Osteoblast (primary cell): ENCODE data around the gene SYNGR4. TPM values are rescaled to one million over a fixed set of nuclear protein-coding genes. Genes with fewer than 3 reads are reported as not detected.

ENCODE experiments used
- DNase-seq: peaks from one replicate; pipeline ENCODE4 v3.0.0; 2011; ENCODE audit warnings: low spot score, mixed read lengths; ENCODE audit not compliant: insufficient read length; ENCODE audit errors: missing footprints
- H2AFZ ChIP-seq: 2 replicates; pipeline ENCODE4 v1.6.0; 2011; ENCODE audit warnings: mild to moderate bottlenecking, low read length
- H3K27ac ChIP-seq: 2 replicates; pipeline ENCODE4 v1.5.1; 2011; ENCODE audit warnings: mild to moderate bottlenecking, low read depth, low read length, moderate library complexity
- H3K27me3 ChIP-seq: 2 replicates; pipeline ENCODE4 v1.6.0; 2012; ENCODE audit warnings: mild to moderate bottlenecking, control low read depth, inconsistent platforms, low read length, moderate library complexity; ENCODE audit not compliant: insufficient read depth
- H3K36me3 ChIP-seq: 2 replicates; pipeline ENCODE4 v1.5.1; 2011; ENCODE audit warnings: mild to moderate bottlenecking, low read length, control low read depth, moderate library complexity; ENCODE audit not compliant: insufficient read depth
- H3K4me1 ChIP-seq: 2 replicates; pipeline ENCODE4 v1.5.1; 2011; ENCODE audit warnings: mild to moderate bottlenecking, low read length, control low read depth, moderate library complexity; ENCODE audit not compliant: insufficient read depth
- H3K4me2 ChIP-seq: 2 replicates; pipeline ENCODE4 v1.6.0; 2011; ENCODE audit warnings: mild to moderate bottlenecking, low read length; ENCODE audit not compliant: insufficient read depth
- H3K4me3 ChIP-seq: fragments of 200-600 bp; sonication (generic); 3 replicates; pipeline ENCODE4 v1.5.1; 2012; ENCODE audit warnings: mild to moderate bottlenecking, low read length, inconsistent platforms; ENCODE audit not compliant: insufficient read depth
- H3K79me2 ChIP-seq: 2 replicates; pipeline ENCODE4 v1.6.0; 2012; ENCODE audit warnings: mild to moderate bottlenecking, low read length, control low read depth, inconsistent platforms; ENCODE audit not compliant: insufficient read depth
- H3K9me3 ChIP-seq: 2 replicates; pipeline ENCODE4 v1.5.1; 2011; ENCODE audit warnings: low read depth, low read length, control low read depth
- H4K20me1 ChIP-seq: 2 replicates; pipeline ENCODE4 v1.6.0; 2012; ENCODE audit warnings: mild to moderate bottlenecking, low read length, control low read depth; ENCODE audit not compliant: insufficient read depth
- total RNA-seq: library from RNA; depleted of rRNA; stranded (reverse); fragments of >200 nt; gene quantifications from 2 replicates; pipeline ENCODE4 v1.2.3, GENCODE V29; 2012
- TF ChIP-seq, protein P1 (sequence below): IDR thresholded peaks from 2 replicates; pipeline ENCODE4 v1.5.1; 2011; ENCODE audit warnings: mild to moderate bottlenecking, low read depth, low read length, moderate library complexity; ENCODE audit errors: extremely low read depth

The SYNGR4 gene
- total RNA-seq, 1 donor = not detected

DNA sequence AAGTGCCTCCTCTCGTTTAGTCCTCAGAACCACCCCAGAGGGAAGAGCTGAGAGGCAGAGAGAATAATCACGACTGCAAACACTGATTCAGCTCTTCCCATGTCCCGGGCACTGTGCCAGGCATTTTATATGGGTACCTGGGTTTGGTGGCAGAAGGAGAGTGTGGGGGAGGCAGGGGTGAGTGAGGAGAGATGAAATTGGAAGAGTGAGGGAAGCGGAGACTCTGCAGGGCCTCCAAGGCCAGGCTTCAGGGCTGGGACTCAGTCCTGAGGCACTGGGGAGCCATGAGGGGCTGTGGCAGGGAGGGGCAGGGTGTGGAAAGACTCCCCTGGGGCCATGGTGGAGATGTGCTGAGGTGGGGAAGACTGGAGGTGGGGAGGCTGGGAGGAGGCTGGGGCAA is 8.7 kb downstream of the SYNGR4 start:
- TF ChIP-seq, protein P1, sequence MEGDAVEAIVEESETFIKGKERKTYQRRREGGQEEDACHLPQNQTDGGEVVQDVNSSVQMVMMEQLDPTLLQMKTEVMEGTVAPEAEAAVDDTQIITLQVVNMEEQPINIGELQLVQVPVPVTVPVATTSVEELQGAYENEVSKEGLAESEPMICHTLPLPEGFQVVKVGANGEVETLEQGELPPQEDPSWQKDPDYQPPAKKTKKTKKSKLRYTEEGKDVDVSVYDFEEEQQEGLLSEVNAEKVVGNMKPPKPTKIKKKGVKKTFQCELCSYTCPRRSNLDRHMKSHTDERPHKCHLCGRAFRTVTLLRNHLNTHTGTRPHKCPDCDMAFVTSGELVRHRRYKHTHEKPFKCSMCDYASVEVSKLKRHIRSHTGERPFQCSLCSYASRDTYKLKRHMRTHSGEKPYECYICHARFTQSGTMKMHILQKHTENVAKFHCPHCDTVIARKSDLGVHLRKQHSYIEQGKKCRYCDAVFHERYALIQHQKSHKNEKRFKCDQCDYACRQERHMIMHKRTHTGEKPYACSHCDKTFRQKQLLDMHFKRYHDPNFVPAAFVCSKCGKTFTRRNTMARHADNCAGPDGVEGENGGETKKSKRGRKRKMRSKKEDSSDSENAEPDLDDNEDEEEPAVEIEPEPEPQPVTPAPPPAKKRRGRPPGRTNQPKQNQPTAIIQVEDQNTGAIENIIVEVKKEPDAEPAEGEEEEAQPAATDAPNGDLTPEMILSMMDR = no peak
- H2AFZ ChIP-seq = no peak overlapping the region
- H3K36me3 ChIP-seq = no peaks in the 10 kb centered on the region
- no peaks in the 10 kb centered on the region for H3K4me1 ChIP-seq
- no peaks in the 10 kb centered on the region for H3K9me3 ChIP-seq
- no peak overlapping the region for H3K27ac ChIP-seq
- DNase-seq = no peak
- H3K4me3 ChIP-seq = no peak overlapping the region
- H3K27me3 ChIP-seq = no peaks in the 10 kb centered on the region
- H3K79me2 ChIP-seq = no peaks in the 10 kb centered on the region
- H3K4me2 ChIP-seq = no peak overlapping the region
- no peaks in the 10 kb centered on the region for H4K20me1 ChIP-seq

DNA sequence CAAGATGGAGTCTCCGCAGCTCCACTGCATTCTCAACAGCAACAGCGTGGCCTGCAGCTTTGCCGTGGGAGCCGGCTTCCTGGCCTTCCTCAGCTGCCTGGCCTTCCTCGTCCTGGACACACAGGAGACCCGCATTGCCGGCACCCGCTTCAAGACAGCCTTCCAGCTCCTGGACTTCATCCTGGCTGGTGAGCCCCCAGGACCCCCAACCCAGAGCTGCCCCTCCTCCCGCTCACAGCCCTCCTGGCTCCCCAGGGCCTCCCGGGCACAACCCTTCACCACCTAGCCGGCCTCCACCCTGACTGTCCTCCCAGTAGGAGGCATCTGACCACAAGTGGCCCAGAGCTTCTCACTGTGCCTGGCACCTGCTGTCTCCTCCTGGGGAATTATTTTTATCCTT is 9.4 kb downstream of the SYNGR4 start:
- Histone ChIP-seq H3K36me3 (no peaks in the 10 kb centered on the region), H3K27ac (no peak overlapping the region), H3K9me3 (no peaks in the 10 kb centered on the region), H3K4me3 (no peak overlapping the region), H2AFZ (no peak overlapping the region), H3K79me2 (no peaks in the 10 kb centered on the region), H3K27me3 (no peaks in the 10 kb centered on the region), H4K20me1 (no peaks in the 10 kb centered on the region), H3K4me1 (no peaks in the 10 kb centered on the region), H3K4me2 (no peak overlapping the region)
- TF ChIP-seq, protein P1 = no peak
- DNase-seq = no peak

DNA sequence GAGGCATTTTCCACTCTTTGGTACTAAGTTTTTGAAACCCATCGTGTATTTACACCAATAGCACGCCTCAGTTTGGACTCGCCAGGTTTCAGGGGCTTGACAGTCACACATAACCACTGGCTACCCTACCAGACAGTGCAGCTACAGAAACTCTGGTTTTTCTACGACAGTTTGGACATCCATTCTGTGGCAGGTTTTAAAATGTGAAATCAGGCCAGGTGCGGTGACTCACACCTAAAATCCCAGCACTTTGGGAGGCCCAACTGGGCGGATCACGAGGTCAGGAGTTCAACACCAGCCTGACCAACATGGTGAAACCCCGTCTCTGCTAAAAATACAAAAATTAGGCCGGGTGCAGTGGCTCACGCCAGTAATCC is 14.0 kb downstream of the SYNGR4 start:
- H4K20me1 ChIP-seq = peaks cover under 1% of the 10 kb centered on the region
- H3K4me2 ChIP-seq = no peak overlapping the region
- H3K4me3 ChIP-seq = no peak overlapping the region
- H3K79me2 ChIP-seq = no peaks in the 10 kb centered on the region
- peaks cover 21% of the 10 kb centered on the region for H3K36me3 ChIP-seq
- no peaks in the 10 kb centered on the region for H3K4me1 ChIP-seq
- H3K9me3 ChIP-seq = no peaks in the 10 kb centered on the region
- TF ChIP-seq, protein P1 = no peak
- no peak for DNase-seq
- H2AFZ ChIP-seq = no peak overlapping the region
- no peaks in the 10 kb centered on the region for H3K27me3 ChIP-seq
- no peak overlapping the region for H3K27ac ChIP-seq

DNA sequence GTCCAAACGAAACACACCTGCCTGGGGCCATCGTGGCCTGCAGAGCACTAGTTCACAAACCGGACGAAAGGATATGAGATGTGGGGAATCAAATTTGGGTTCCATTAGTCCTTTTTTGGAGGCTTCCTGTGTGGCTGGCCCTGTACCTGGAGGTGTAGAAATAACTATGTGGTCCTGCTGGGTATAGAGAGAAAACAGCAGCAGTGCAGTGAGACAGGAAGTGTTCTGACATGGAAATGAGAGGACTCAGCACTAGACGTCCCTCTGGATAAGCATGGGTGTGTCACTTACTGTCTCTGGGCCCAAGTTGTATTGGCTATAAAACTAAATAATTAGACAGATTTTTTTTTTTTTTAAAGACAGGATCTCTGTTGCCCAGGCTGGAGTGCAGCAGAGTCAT is 14.9 kb downstream of the SYNGR4 start:
- Histone ChIP-seq H3K79me2 (no peaks in the 10 kb centered on the region), H3K9me3 (no peaks in the 10 kb centered on the region), H3K4me3 (no peak overlapping the region), H3K4me1 (no peaks in the 10 kb centered on the region), H4K20me1 (peaks cover 8% of the 10 kb centered on the region), H3K36me3 (peaks cover 30% of the 10 kb centered on the region), H3K27me3 (no peaks in the 10 kb centered on the region), H2AFZ (no peak overlapping the region), H3K27ac (no peak overlapping the region), H3K4me2 (no peak overlapping the region)
- no peak for DNase-seq
- TF ChIP-seq, protein P1 = no peak
